ENCODE data around the gene EAF2.

DNA sequence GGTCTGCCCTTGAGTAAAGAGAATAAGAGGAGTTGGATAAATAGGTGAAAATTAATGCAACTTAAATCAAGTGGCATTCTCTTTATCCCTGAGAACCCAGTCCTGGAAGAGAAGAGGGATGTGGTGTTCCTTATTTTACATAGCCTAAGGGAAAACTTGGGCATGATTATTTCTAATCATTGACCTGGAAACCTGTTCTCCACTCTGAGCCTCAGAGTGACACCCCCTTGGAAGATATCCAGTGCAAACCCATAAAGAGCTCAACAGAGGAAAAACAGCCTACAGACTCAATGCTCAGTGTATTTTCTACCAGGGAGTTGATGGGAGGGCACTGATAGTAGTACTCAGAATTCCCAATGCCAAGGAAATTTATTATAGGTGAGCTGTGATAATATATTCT is 81.2 kb downstream of the EAF2 start:
- TF ChIP-seq CTCF (IDR thresholded peaks at IDR 0.05) (no peak), POLR2AphosphoS5 (IDR thresholded peaks at IDR 0.05) (no peak), POLR2A (IDR thresholded peaks at IDR 0.05) (no peak)

All from breast epithelium (tissue), 3 donors.